Right atrium auricular region (tissue), 2 donors: ENCODE measurements around the gene CRTC2. TPM values are rescaled to one million over a fixed set of nuclear protein-coding genes. Genes with fewer than 3 reads are reported as not detected.

Experiments
- DNase-seq: peaks from one replicate; pipeline ENCODE4 v3.0.0-alpha.2; 2019; ENCODE audit warnings: low spot score
- H3K27ac ChIP-seq, 2 donors: fragments of 200-600 bp; sonication (generic); 1 replicate in 1 of 2; 2 replicates in 1 of 2; pipeline ENCODE4 v1.5.1; 2016 to 2019
- H3K27me3 ChIP-seq, 2 donors: fragments of 200-600 bp; sonication (generic); one replicate each; pipeline versions ENCODE4 v1.5.1 to v1.6.0; 2017 to 2019
- H3K36me3 ChIP-seq: fragments of 200-600 bp; sonication (generic); one replicate; pipeline ENCODE4 v1.5.1; 2016
- H3K4me1 ChIP-seq, 2 donors: fragments of 200-600 bp; sonication (generic); one replicate each; pipeline versions ENCODE4 v1.5.1 to v1.6.0; 2017 to 2019
- H3K4me3 ChIP-seq, 2 donors: fragments of 200-600 bp; sonication (generic); 1 replicate in 1 of 2; 2 replicates in 1 of 2; pipeline ENCODE4 v1.5.1; 2017 to 2019; ENCODE audit warnings: mild to moderate bottlenecking in 1 of 2, moderate library complexity in 1 of 2
- H3K9me3 ChIP-seq, 2 donors: fragments of 200-600 bp; sonication (generic); one replicate each; pipeline ENCODE4 v1.5.1; 2019
- CTCF ChIP-seq, 2 donors: fragments of 200-600 bp; sonication (generic); IDR thresholded peaks; one replicate each; pipeline ENCODE4 v1.5.1; 2019; ENCODE audit warnings: antibody characterized with exemption in 2 of 2
- total RNA-seq, 2 donors: library from RNA; depleted of rRNA; stranded (reverse); fragments of >200 nt; gene quantifications; one replicate each; pipeline ENCODE4 v1.1.0, GENCODE V29; 2016

CRTC2 gene
- total RNA-seq, 2 donors from 2014 or later, result 10.5 to 14.3 TPM

- peak; percentile 76 for DNase-seq
- no peak for TF ChIP-seq CTCF (IDR thresholded peaks at IDR 0.05)
- Histone ChIP-seq H3K4me1 (peaks cover 0 to 73% of the 10 kb centered on the region in 2 donors), H3K27ac (peak overlapping the region; percentile 97 to 98), H3K4me3 (peak overlapping the region; percentile 79 to 81), H3K27me3 (no peaks in the 10 kb centered on the region), H3K36me3 (peaks cover 16% of the 10 kb centered on the region), H3K9me3 (no peaks in the 10 kb centered on the region)
Observed at GRCh38 chr1:153962088-153963029, 3.9 kb upstream of the CRTC2 start.

- peak overlapping the region in 1 of 2 donors; percentile 81 for H3K4me3 ChIP-seq
- no peaks in the 10 kb centered on the region for H3K9me3 ChIP-seq
- H3K36me3 ChIP-seq, result peaks cover 16% of the 10 kb centered on the region
- no peak for DNase-seq
- no peaks in the 10 kb centered on the region for H3K27me3 ChIP-seq
- no peak for TF ChIP-seq CTCF (IDR thresholded peaks at IDR 0.05)
- peaks cover 0 to 77% of the 10 kb centered on the region in 2 donors for H3K4me1 ChIP-seq
- H3K27ac ChIP-seq, result peak overlapping the region; percentile 97 to 98
Observed at GRCh38 chr1:153961421-153961820, 3.0 kb upstream of the CRTC2 start.

DNA sequence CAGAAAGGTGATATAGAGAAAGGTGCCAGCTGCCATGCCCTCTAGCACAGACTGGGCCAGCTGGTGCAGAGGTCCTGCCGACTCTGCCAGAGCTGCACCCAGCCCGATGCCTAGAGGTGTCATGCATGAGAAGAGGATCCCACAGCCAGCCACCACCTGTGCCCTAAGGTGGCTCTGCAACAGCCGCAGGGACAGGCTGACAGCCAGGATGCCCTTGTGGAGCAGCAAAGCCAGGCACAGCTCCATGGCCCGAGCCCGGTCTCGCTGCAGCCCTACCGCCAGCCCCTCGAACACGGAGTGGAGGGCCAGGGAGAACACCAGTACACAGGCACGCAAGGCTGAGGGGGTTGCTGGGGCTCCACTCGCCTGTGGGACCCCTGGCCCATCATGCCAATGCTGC, 1.8 kb upstream of the CRTC2 start:
- no peak for DNase-seq
- Histone ChIP-seq H3K4me3 (no peak overlapping the region), H3K4me1 (peaks cover 0 to 80% of the 10 kb centered on the region in 2 donors), H3K9me3 (no peaks in the 10 kb centered on the region), H3K27ac (peak overlapping the region; percentile 94 to 97), H3K27me3 (no peaks in the 10 kb centered on the region), H3K36me3 (peaks cover 16% of the 10 kb centered on the region)
- TF ChIP-seq CTCF (IDR thresholded peaks at IDR 0.05), result no peak

- H3K27me3 ChIP-seq, result no peaks in the 10 kb centered on the region
- no peak for DNase-seq
- TF ChIP-seq CTCF (IDR thresholded peaks at IDR 0.05), result no peak
- H3K27ac ChIP-seq, result peak overlapping the region; percentile 94 to 97
- H3K4me3 ChIP-seq, result no peak overlapping the region
- H3K36me3 ChIP-seq, result peaks cover 21% of the 10 kb centered on the region
- peaks cover 0 to 76% of the 10 kb centered on the region in 2 donors for H3K4me1 ChIP-seq
- H3K9me3 ChIP-seq, result no peaks in the 10 kb centered on the region
Observed at GRCh38 chr1:153959454-153959853, 1.0 kb upstream of the CRTC2 start.

GRCh38 chr1:153958961-153959260, 499 bp upstream of the CRTC2 start:
- H3K4me1 ChIP-seq, result peaks cover 0 to 71% of the 10 kb centered on the region in 2 donors
- DNase-seq, result no peak
- no peaks in the 10 kb centered on the region for H3K9me3 ChIP-seq
- peak overlapping the region in 1 of 2 donors; percentile 88 for H3K4me3 ChIP-seq
- TF ChIP-seq CTCF (IDR thresholded peaks at IDR 0.05), result no peak
- H3K36me3 ChIP-seq, result peaks cover 26% of the 10 kb centered on the region
- H3K27me3 ChIP-seq, result no peaks in the 10 kb centered on the region
- peak overlapping the region; percentile 94 to 97 for H3K27ac ChIP-seq
